SK-N-SH (cell line): ENCODE data around the gene DOCK4. TPM values are rescaled to one million over a fixed set of nuclear protein-coding genes. Genes with fewer than 3 reads are reported as not detected.

Experiments
- CTCF ChIA-PET: fragments of 300-600, 350-600 bp; formaldehyde crosslinking; extraction: SDS; loops from one replicate; lab custom pipeline; 2021; lab: Yijun Ruan, JAX
- POLR2A ChIA-PET: fragments of 350-600 bp; sonication (Branson Sonifier 250); formaldehyde crosslinking; extraction: SDS; loops from one replicate; lab custom pipeline; 2020; ENCODE audit warnings: antibody characterized with exemption, inconsistent platforms; lab: Yijun Ruan, JAX
- DNase-seq: peaks from one replicate; pipeline ENCODE4 v3.0.0; 2012
- H2AFZ ChIP-seq: fragments of 200-600 bp; sonication (generic); 2 replicates; pipeline ENCODE4 v1.8.1; 2016; ENCODE audit warnings: antibody characterized with exemption, mild to moderate bottlenecking, low read depth
- H3F3A ChIP-seq: fragments of 200-600 bp; sonication (generic); replicated peaks from 2 replicates; pipeline ENCODE3; 2016; ENCODE audit warnings: antibody characterized with exemption, mild to moderate bottlenecking; ENCODE audit not compliant: insufficient read depth
- H3K27ac ChIP-seq, 2 experiments: fragments of 200-500 bp in 1 of 2; fragments of 200-600 bp in 1 of 2; sonication (Bioruptor generic) in 1 of 2; sonication (generic), shearing (Covaris generic) in 1 of 2; 2 replicates each; pipeline versions ENCODE4 v1.5.1 to v1.6.1; 2014 to 2016; ENCODE audit warnings: low read depth in 2 of 2, inconsistent platforms in 1 of 2, low read length in 1 of 2, mild to moderate bottlenecking in 1 of 2, mixed read lengths in 1 of 2
- H3K27me3 ChIP-seq: fragments of 200-600 bp; sonication (generic), shearing (Covaris generic); 2 replicates; pipeline ENCODE4 v1.6.1; 2016; ENCODE audit warnings: mixed run types; ENCODE audit not compliant: insufficient read depth
- H3K36me3 ChIP-seq, 2 experiments: fragments of 200-500 bp in 1 of 2; fragments of 200-600 bp in 1 of 2; sonication (Bioruptor generic) in 1 of 2; sonication (generic) in 1 of 2; replicated peaks in 1 of 2; 2 replicates each; pipeline versions ENCODE3 to v1.5.1; 2014 to 2016; ENCODE audit warnings: low read length in 1 of 2, mild to moderate bottlenecking in 1 of 2; ENCODE audit not compliant: insufficient read depth in 2 of 2, control insufficient read depth in 1 of 2
- H3K4me1 ChIP-seq, 2 experiments: fragments of 200-500 bp in 1 of 2; fragments of 200-600 bp in 1 of 2; sonication (Bioruptor generic) in 1 of 2; sonication (generic), shearing (Covaris generic) in 1 of 2; 2 replicates each; pipeline versions ENCODE4 v1.5.1 to v1.6.1; 2014 to 2016; ENCODE audit warnings: low read depth in 1 of 2, low read length in 1 of 2, mixed run types in 1 of 2; ENCODE audit not compliant: insufficient read depth in 2 of 2, control insufficient read depth in 1 of 2
- H3K4me2 ChIP-seq: fragments of 200-600 bp; sonication (generic), shearing (Covaris generic); 2 replicates; pipeline ENCODE4 v1.6.1; 2017; ENCODE audit warnings: mixed run types
- H3K4me3 ChIP-seq, 2 experiments: fragments of 200-500 bp in 1 of 2; fragments of 200-600 bp in 1 of 2; sonication (Bioruptor generic) in 1 of 2; sonication (generic), shearing (Covaris generic) in 1 of 2; 2 replicates each; pipeline versions ENCODE4 v1.5.1 to v1.8.1; 2014 to 2016; ENCODE audit warnings: low read depth in 2 of 2, inconsistent platforms in 1 of 2, low read length in 1 of 2, mild to moderate bottlenecking in 1 of 2, mixed read lengths in 1 of 2, moderate library complexity in 1 of 2
- H3K79me2 ChIP-seq: fragments of 200-600 bp; sonication (generic); 2 replicates; pipeline ENCODE4 v1.8.1; 2017; ENCODE audit warnings: mild to moderate bottlenecking; ENCODE audit not compliant: insufficient read depth
- H3K9ac ChIP-seq: fragments of 200-600 bp; sonication (generic); 2 replicates; pipeline ENCODE4 v1.6.1; 2017; ENCODE audit warnings: mixed run types
- H3K9me2 ChIP-seq: fragments of 200-600 bp; sonication (generic); 2 replicates; pipeline ENCODE4 v1.6.1; 2017; ENCODE audit warnings: mixed run types
- H3K9me3 ChIP-seq: fragments of 200-600 bp; sonication (generic); 2 replicates; pipeline ENCODE4 v1.6.1; 2017; ENCODE audit warnings: mixed run types, mild to moderate bottlenecking, moderate library complexity
- H4K20me1 ChIP-seq: fragments of 200-600 bp; sonication (generic); 2 replicates; pipeline ENCODE4 v1.6.1; 2017; ENCODE audit warnings: mild to moderate bottlenecking, mixed run types; ENCODE audit not compliant: insufficient read depth
- CHD2 ChIP-seq: fragments of 150-350 bp; IDR thresholded peaks from 2 replicates; pipeline ENCODE4 v1.6.1; 2018; ENCODE audit warnings: low read length; ENCODE audit not compliant: partially characterized antibody
- CTCF ChIP-seq: fragments of 200-600 bp; sonication (generic); IDR thresholded peaks from 2 replicates; pipeline ENCODE4 v1.6.1; 2017; ENCODE audit warnings: antibody characterized with exemption, mild to moderate bottlenecking, moderate library complexity
- EP300 ChIP-seq, 2 experiments: IDR thresholded peaks; 2 replicates each; pipeline versions ENCODE4 v1.4.0 to v1.6.1; 2012; ENCODE audit warnings: borderline replicate concordance in 1 of 2, low read depth in 1 of 2, low read length in 1 of 2
- EZH2phosphoT487 ChIP-seq: fragments of 200-600 bp; sonication (generic); IDR thresholded peaks from 2 replicates; pipeline ENCODE4 v1.6.1; 2017; ENCODE audit warnings: low read depth, mixed run types, mild to moderate bottlenecking, antibody characterized with exemption, moderate library complexity, borderline replicate concordance
- FOXM1 ChIP-seq: IDR thresholded peaks from 2 replicates; pipeline ENCODE4 v1.4.0; 2012; ENCODE audit warnings: low read depth, mild to moderate bottlenecking
- GABPA ChIP-seq: IDR thresholded peaks from 2 replicates; pipeline ENCODE4 v1.4.0; 2012; ENCODE audit warnings: low read depth, mild to moderate bottlenecking
- GATA2 ChIP-seq: sonication (generic); formaldehyde crosslinking; IDR thresholded peaks from 2 replicates; pipeline ENCODE4 v1.5.0; 2020; ENCODE audit warnings: mild to moderate bottlenecking, missing genetic modification reagents
- JUND ChIP-seq: IDR thresholded peaks from 2 replicates; pipeline ENCODE4 v1.4.0; 2012
- NRF1 ChIP-seq: IDR thresholded peaks from 2 replicates; pipeline ENCODE4 v1.6.1; 2012; ENCODE audit warnings: low read depth, mild to moderate bottlenecking, low read length
- POLR2AphosphoS5 ChIP-seq: IDR thresholded peaks from 2 replicates; pipeline ENCODE4 v1.6.1; 2012; ENCODE audit warnings: low read depth, low read length
- RAD21 ChIP-seq: IDR thresholded peaks from 2 replicates; pipeline ENCODE4 v1.6.1; 2012; ENCODE audit warnings: mild to moderate bottlenecking, low read length
- RCOR1 ChIP-seq: fragments of 150-350 bp; IDR thresholded peaks from 2 replicates; pipeline ENCODE4 v1.6.1; 2017; ENCODE audit warnings: antibody characterized with exemption, low read length
- RXRA ChIP-seq: IDR thresholded peaks from 2 replicates; pipeline ENCODE4 v1.4.0; 2012; ENCODE audit warnings: low read depth, mild to moderate bottlenecking, borderline replicate concordance
- TAF1 ChIP-seq: IDR thresholded peaks from 2 replicates; pipeline ENCODE4 v1.6.1; 2012; ENCODE audit warnings: low read depth, mild to moderate bottlenecking, low read length, moderate library complexity, borderline replicate concordance
- TCF12 ChIP-seq: IDR thresholded peaks from 2 replicates; pipeline ENCODE4 v1.4.0; 2012
- USF2 ChIP-seq: fragments of 150-350 bp; IDR thresholded peaks from 2 replicates; pipeline ENCODE4 v1.6.1; 2017; ENCODE audit warnings: antibody characterized with exemption, low read length, low read depth, borderline replicate concordance
- YY1 ChIP-seq: IDR thresholded peaks from 2 replicates; pipeline ENCODE4 v1.4.0; 2012; ENCODE audit warnings: low read depth, mild to moderate bottlenecking
- ZBTB33 ChIP-seq: IDR thresholded peaks from 2 replicates; pipeline ENCODE4 v1.4.0; 2012; ENCODE audit warnings: low read depth, borderline replicate concordance
- WGBS: methylation state at CpG from one replicate; pipeline ENCODE4 v1.1.6; 2017; ENCODE audit warnings: low lambda C conversion rate; 5-methylcytosine and 5-hydroxymethylcytosine counted together
- polyA plus RNA-seq, 3 experiments: library from polyadenylated mRNA; depleted of rRNA; stranded (reverse); fragments of >200 nt; gene quantifications; 2 replicates each; pipeline ENCODE4 v1.2.3, GENCODE V29; 2012
- TF ChIP-seq, protein P1 (sequence below): IDR thresholded peaks from 2 replicates; pipeline ENCODE4; 2012

Gene DOCK4
- polyA plus RNA-seq, 1 of the 3 experiments (the other 2 are of a cell fraction), result 8.5 TPM

DNA sequence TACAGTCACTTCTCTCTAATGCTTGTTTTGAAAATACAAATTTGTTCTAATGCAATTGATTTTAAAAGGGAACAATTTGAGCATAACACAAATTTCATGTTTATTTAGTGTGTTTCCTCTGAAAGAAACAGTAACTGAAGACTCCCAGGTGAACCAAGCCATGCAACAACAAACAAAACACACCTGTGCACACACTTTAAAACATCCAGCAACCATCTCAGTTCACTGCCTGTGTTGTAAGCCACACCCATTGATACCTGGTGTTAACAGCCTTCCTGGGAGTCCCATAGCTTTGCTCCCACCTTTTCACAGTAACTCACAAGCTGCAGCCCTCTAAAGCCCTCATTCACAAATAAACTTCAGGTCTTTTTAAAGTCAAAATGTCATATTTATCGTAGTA, 89.3 kb downstream of the DOCK4 start:
- no peaks in the 10 kb centered on the region for H3K79me2 ChIP-seq
- no peak for DNase-seq
- H2AFZ ChIP-seq, result no peak overlapping the region
- TF ChIP-seq CHD2 (no peak), EP300 (IDR thresholded peaks at IDR 0.05; ENCODE audit: borderline replicate concordance in 1 of 2, low read depth in 1 of 2, low read length in 1 of 2) (no peak), TAF1 (no peak), RCOR1 (no peak), CTCF (no peak), POLR2AphosphoS5 (no peak), RXRA (no peak), YY1 (no peak), NRF1 (no peak), FOXM1 (no peak), GABPA (no peak), GATA2 (CRISPR knock-in tag) (no peak), TCF12 (no peak), ZBTB33 (no peak), USF2 (no peak), JUND (no peak), EZH2phosphoT487 (no peak), RAD21 (no peak)
- TF ChIP-seq, protein P1, sequence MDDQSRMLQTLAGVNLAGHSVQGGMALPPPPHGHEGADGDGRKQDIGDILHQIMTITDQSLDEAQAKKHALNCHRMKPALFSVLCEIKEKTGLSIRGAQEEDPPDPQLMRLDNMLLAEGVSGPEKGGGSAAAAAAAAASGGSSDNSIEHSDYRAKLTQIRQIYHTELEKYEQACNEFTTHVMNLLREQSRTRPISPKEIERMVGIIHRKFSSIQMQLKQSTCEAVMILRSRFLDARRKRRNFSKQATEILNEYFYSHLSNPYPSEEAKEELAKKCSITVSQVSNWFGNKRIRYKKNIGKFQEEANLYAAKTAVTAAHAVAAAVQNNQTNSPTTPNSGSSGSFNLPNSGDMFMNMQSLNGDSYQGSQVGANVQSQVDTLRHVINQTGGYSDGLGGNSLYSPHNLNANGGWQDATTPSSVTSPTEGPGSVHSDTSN, result no peak
- no peaks in the 10 kb centered on the region for H4K20me1 ChIP-seq
- no peaks in the 10 kb centered on the region for H3K27me3 ChIP-seq
- peaks cover under 1% of the 10 kb centered on the region for H3F3A ChIP-seq
- 95% methylated on average over 1 of the region's 1 CpG for WGBS
- H3K36me3 ChIP-seq, result no peaks in the 10 kb centered on the region
- ChIA-PET POLR2A (no interaction called here), CTCF (interaction anchor here (1.0 to 1.4 kb wide), 2 partner anchors 51 to 89 kb away, joined by 3 read pairs; no protein-coding TSS in a partner anchor)
- no peak overlapping the region for H3K9ac ChIP-seq
- H3K27ac ChIP-seq, result no peak overlapping the region
- no peaks in the 10 kb centered on the region; a peak in 1 of 4 replicates for H3K4me1 ChIP-seq
- no peaks in the 10 kb centered on the region for H3K9me3 ChIP-seq
- H3K4me3 ChIP-seq, result no peak overlapping the region
- H3K9me2 ChIP-seq, result no peaks in the 10 kb centered on the region
- no peak overlapping the region for H3K4me2 ChIP-seq
